ENCODE data around the gene TRIM54. TPM values are rescaled to one million over a fixed set of nuclear protein-coding genes. Genes with fewer than 3 reads are reported as not detected.

Gene TRIM54
- total RNA-seq, 2 donors from 2014 or later: 0.86 to 2.2 TPM

- TF ChIP-seq CTCF (conservative IDR thresholded peaks at IDR 0.05): no peak
- no peak overlapping the region for H3K27ac ChIP-seq (ENCODE audit: low read depth, low read length)
- Mint-ChIP-seq H3K27ac (no peak overlapping the region), H3K4me3 (peak overlapping the region; percentile 55), H3K4me1 (peaks cover 14% of the 10 kb centered on the region), H3K27me3 (ENCODE audit: insufficient read depth) (peaks cover 38% of the 10 kb centered on the region), H3K36me3 (ENCODE audit: low read depth) (no peaks in the 10 kb centered on the region), H3K9me3 (no peaks in the 10 kb centered on the region)
- H3K9me3 ChIP-seq (ENCODE audit: control insufficient read depth, low read length): no peaks in the 10 kb centered on the region
- peaks cover 88% of the 10 kb centered on the region for H3K27me3 ChIP-seq (ENCODE audit: control insufficient read depth, insufficient read depth, low read length, poor library complexity, severe bottlenecking)
- no peaks in the 10 kb centered on the region for H3K36me3 ChIP-seq (ENCODE audit: control insufficient read depth, insufficient read depth, low read length)
- no peaks in the 10 kb centered on the region for H3K4me1 ChIP-seq (ENCODE audit: control insufficient read depth, insufficient read depth, low read length)
- H3K9ac ChIP-seq (ENCODE audit: extremely low read depth, low read length, poor library complexity, severe bottlenecking): no peak overlapping the region
- WGBS, 2 experiments (ENCODE audit: insufficient coverage in 1 of 2, insufficient read length in 1 of 2): 2 to 3% methylated on average over 17 to 46 of the region's 46 CpGs
- H3K4me3 ChIP-seq (ENCODE audit: low read length): peak overlapping the region; percentile 78
- DNase-seq: peak; percentile 65
These were observed 18.7 kb upstream of the TRIM54 start for GRCh38 chr2:27263287-27264252.

- H3K27me3 ChIP-seq (ENCODE audit: control insufficient read depth, insufficient read depth, low read length, poor library complexity, severe bottlenecking): peaks cover 80% of the 10 kb centered on the region
- H3K4me3 ChIP-seq (ENCODE audit: low read length): peak overlapping the region; percentile 78
- H3K36me3 Mint-ChIP-seq (ENCODE audit: low read depth): no peaks in the 10 kb centered on the region
- H3K27ac ChIP-seq (ENCODE audit: low read depth, low read length): no peak overlapping the region
- peak; percentile 87 for DNase-seq
- TF ChIP-seq CTCF (conservative IDR thresholded peaks at IDR 0.05): no peak
- no peak overlapping the region for H3K27ac Mint-ChIP-seq
- H3K9me3 ChIP-seq (ENCODE audit: control insufficient read depth, low read length): no peaks in the 10 kb centered on the region
- WGBS, 2 experiments (ENCODE audit: insufficient coverage in 1 of 2, insufficient read length in 1 of 2): 1 to 12% methylated on average over 3 to 38 of the region's 38 CpGs
- H3K4me3 Mint-ChIP-seq: peak overlapping the region; percentile 55
- peaks cover 14% of the 10 kb centered on the region for H3K4me1 Mint-ChIP-seq
- H3K9me3 Mint-ChIP-seq: no peaks in the 10 kb centered on the region
- no peaks in the 10 kb centered on the region for H3K4me1 ChIP-seq (ENCODE audit: control insufficient read depth, insufficient read depth, low read length)
- peaks cover 31% of the 10 kb centered on the region for H3K27me3 Mint-ChIP-seq (ENCODE audit: insufficient read depth)
- no peak overlapping the region for H3K9ac ChIP-seq (ENCODE audit: extremely low read depth, low read length, poor library complexity, severe bottlenecking)
- no peaks in the 10 kb centered on the region for H3K36me3 ChIP-seq (ENCODE audit: control insufficient read depth, insufficient read depth, low read length)
These were observed 17.9 kb upstream of the TRIM54 start for GRCh38 chr2:27264253-27264752.

GRCh38 chr2:27264753-27265535 lies 17.3 kb upstream of the TRIM54 start:
- TF ChIP-seq CTCF (conservative IDR thresholded peaks at IDR 0.05): peak; percentile 88
- peaks cover 14% of the 10 kb centered on the region for H3K4me1 Mint-ChIP-seq
- peak; percentile 95 for DNase-seq
- H3K27me3 Mint-ChIP-seq (ENCODE audit: insufficient read depth): peaks cover 25% of the 10 kb centered on the region
- H3K4me1 ChIP-seq (ENCODE audit: control insufficient read depth, insufficient read depth, low read length): no peaks in the 10 kb centered on the region
- no peaks in the 10 kb centered on the region for H3K36me3 ChIP-seq (ENCODE audit: control insufficient read depth, insufficient read depth, low read length)
- peaks cover 74% of the 10 kb centered on the region for H3K27me3 ChIP-seq (ENCODE audit: control insufficient read depth, insufficient read depth, low read length, poor library complexity, severe bottlenecking)
- H3K4me3 ChIP-seq (ENCODE audit: low read length): peak overlapping the region; percentile 78
- WGBS, 2 experiments (ENCODE audit: insufficient coverage in 1 of 2, insufficient read length in 1 of 2): 6 to 11% methylated on average over 29 to 56 of the region's 56 CpGs
- no peak overlapping the region for H3K27ac ChIP-seq (ENCODE audit: low read depth, low read length)
- H3K36me3 Mint-ChIP-seq (ENCODE audit: low read depth): no peaks in the 10 kb centered on the region
- no peaks in the 10 kb centered on the region for H3K9me3 ChIP-seq (ENCODE audit: control insufficient read depth, low read length)
- H3K27ac Mint-ChIP-seq: no peak overlapping the region
- no peaks in the 10 kb centered on the region for H3K9me3 Mint-ChIP-seq
- H3K9ac ChIP-seq (ENCODE audit: extremely low read depth, low read length, poor library complexity, severe bottlenecking): no peak overlapping the region
- H3K4me3 Mint-ChIP-seq: peak overlapping the region; percentile 55
